ENCODE results near the gene TMEM14A.
"Not testable (repeated sequence)": the region's sequence is repeated elsewhere in the genome, so short reads cannot be mapped to it uniquely, and the experiment has no call there.

TMEM14A gene

GRCh38 chr6:52712136-52712535 lies 41.2 kb downstream of the TMEM14A start:
- Histone ChIP-seq H3K27me3 (ENCODE audit: insufficient read depth, poor library complexity, severe bottlenecking) (peaks cover 2% of the 10 kb centered on the region), H3K4me3 (replicated peaks; ENCODE audit: insufficient read depth, low read length) (no peak overlapping the region), H3K27ac (replicated peaks) (no peak overlapping the region)
- no peak for TF ChIP-seq GABPA (IDR thresholded peaks at IDR 0.05; ENCODE audit: low read depth)
- no peak for TF ChIP-seq CTCF (IDR thresholded peaks at IDR 0.05; ENCODE audit: insufficient read depth, low read length)
- TF ChIP-seq, protein P1, sequence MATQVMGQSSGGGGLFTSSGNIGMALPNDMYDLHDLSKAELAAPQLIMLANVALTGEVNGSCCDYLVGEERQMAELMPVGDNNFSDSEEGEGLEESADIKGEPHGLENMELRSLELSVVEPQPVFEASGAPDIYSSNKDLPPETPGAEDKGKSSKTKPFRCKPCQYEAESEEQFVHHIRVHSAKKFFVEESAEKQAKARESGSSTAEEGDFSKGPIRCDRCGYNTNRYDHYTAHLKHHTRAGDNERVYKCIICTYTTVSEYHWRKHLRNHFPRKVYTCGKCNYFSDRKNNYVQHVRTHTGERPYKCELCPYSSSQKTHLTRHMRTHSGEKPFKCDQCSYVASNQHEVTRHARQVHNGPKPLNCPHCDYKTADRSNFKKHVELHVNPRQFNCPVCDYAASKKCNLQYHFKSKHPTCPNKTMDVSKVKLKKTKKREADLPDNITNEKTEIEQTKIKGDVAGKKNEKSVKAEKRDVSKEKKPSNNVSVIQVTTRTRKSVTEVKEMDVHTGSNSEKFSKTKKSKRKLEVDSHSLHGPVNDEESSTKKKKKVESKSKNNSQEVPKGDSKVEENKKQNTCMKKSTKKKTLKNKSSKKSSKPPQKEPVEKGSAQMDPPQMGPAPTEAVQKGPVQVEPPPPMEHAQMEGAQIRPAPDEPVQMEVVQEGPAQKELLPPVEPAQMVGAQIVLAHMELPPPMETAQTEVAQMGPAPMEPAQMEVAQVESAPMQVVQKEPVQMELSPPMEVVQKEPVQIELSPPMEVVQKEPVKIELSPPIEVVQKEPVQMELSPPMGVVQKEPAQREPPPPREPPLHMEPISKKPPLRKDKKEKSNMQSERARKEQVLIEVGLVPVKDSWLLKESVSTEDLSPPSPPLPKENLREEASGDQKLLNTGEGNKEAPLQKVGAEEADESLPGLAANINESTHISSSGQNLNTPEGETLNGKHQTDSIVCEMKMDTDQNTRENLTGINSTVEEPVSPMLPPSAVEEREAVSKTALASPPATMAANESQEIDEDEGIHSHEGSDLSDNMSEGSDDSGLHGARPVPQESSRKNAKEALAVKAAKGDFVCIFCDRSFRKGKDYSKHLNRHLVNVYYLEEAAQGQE (IDR thresholded peaks at IDR 0.05; ENCODE audit: insufficient replicate concordance, low read depth) = no peak
- TF ChIP-seq SPI1 (IDR thresholded peaks at IDR 0.05; ENCODE audit: borderline replicate concordance, low read depth) = no peak
- no peak for TF ChIP-seq POLR2AphosphoS5 (IDR thresholded peaks at IDR 0.05; ENCODE audit: low read depth)
- no peak for DNase-seq (ENCODE audit: low read depth in 1 of 2, low spot score in 1 of 2)

- H3K27ac ChIP-seq (replicated peaks); H3K4me3 ChIP-seq (replicated peaks; ENCODE audit: insufficient read depth, low read length); DNase-seq (ENCODE audit: low read depth in 1 of 2, low spot score in 1 of 2); H3K27me3 ChIP-seq (ENCODE audit: insufficient read depth, poor library complexity, severe bottlenecking): not testable (repeated sequence)
These were observed 43.8 kb downstream of the TMEM14A start for GRCh38 chr6:52714761-52715160.

GRCh38 chr6:52718550-52718949 lies 47.6 kb downstream of the TMEM14A start:
- Histone ChIP-seq H3K27me3 (ENCODE audit: insufficient read depth, poor library complexity, severe bottlenecking) (peaks cover 4% of the 10 kb centered on the region), H3K4me3 (replicated peaks; ENCODE audit: insufficient read depth, low read length) (no peak overlapping the region), H3K27ac (replicated peaks) (no peak overlapping the region)
- no peak for DNase-seq (ENCODE audit: low read depth in 1 of 2, low spot score in 1 of 2)
- TF ChIP-seq GABPA (IDR thresholded peaks at IDR 0.05; ENCODE audit: low read depth) (no peak), POLR2AphosphoS5 (IDR thresholded peaks at IDR 0.05; ENCODE audit: low read depth) (no peak), CTCF (IDR thresholded peaks at IDR 0.05; ENCODE audit: insufficient read depth, low read length) (no peak), SPI1 (IDR thresholded peaks at IDR 0.05; ENCODE audit: borderline replicate concordance, low read depth) (no peak)
- TF ChIP-seq, protein P1 (IDR thresholded peaks at IDR 0.05; ENCODE audit: insufficient replicate concordance, low read depth) = no peak

- DNase-seq (ENCODE audit: low read depth in 1 of 2, low spot score in 1 of 2) = no peak
- TF ChIP-seq SPI1 (IDR thresholded peaks at IDR 0.05; ENCODE audit: borderline replicate concordance, low read depth) = no peak
- TF ChIP-seq GABPA (IDR thresholded peaks at IDR 0.05; ENCODE audit: low read depth) = no peak
- TF ChIP-seq, protein P1 (IDR thresholded peaks at IDR 0.05; ENCODE audit: insufficient replicate concordance, low read depth) = no peak
- no peak for TF ChIP-seq CTCF (IDR thresholded peaks at IDR 0.05; ENCODE audit: insufficient read depth, low read length)
- TF ChIP-seq POLR2AphosphoS5 (IDR thresholded peaks at IDR 0.05; ENCODE audit: low read depth) = no peak
- Histone ChIP-seq H3K27ac (replicated peaks) (no peak overlapping the region), H3K27me3 (ENCODE audit: insufficient read depth, poor library complexity, severe bottlenecking) (peaks cover 4% of the 10 kb centered on the region), H3K4me3 (replicated peaks; ENCODE audit: insufficient read depth, low read length) (no peak overlapping the region)
These were observed 49.4 kb downstream of the TMEM14A start for GRCh38 chr6:52720321-52720720.

Data from HL-60 (cell line).